ENCODE measurements around the gene POLQ. TPM values are rescaled to one million over a fixed set of nuclear protein-coding genes. Genes with fewer than 3 reads are reported as not detected.

The POLQ gene
- polyA plus RNA-seq, 1 donor (not counting 4 experiments of a cell fraction or from before 2014, with no cell fraction given): 4.4 TPM

DNA sequence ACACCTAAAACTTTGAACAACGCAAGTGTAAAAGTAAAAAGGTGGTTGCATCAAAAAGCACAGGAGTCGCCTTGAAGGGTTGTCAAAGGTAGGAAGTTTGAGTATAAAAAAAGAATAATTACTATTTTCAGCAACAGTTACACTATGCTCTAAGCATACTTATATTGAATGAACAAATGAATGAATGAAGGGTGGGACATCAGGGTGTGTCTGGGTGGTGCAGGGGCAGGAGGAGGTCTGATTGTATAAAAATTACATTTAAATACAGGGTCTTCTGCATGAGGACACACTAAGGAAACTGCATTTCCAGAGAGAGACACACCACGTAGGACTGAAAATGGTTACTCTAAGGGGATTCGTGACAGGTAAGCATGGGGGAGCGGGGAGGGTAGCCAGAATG is 21.9 kb upstream of the POLQ start, which contains the start of gene ARGFX:
TSS of gene ARGFX (plus strand) at position 301 of the 400 bp plus-strand sequence. CDS start 2,765 bp downstream, outside the sequence.
- H3K79me2 ChIP-seq (ENCODE audit: control insufficient read depth, insufficient read depth, low read length): no peaks in the 10 kb centered on the region
- no peaks in the 10 kb centered on the region for H3K27me3 ChIP-seq (ENCODE audit: control insufficient read depth, extremely low read depth, insufficient read depth, low read length)
- H2AFZ ChIP-seq (ENCODE audit: control insufficient read depth, low read length): no peak within 1 kb of the TSS
- H3K9me1 ChIP-seq (ENCODE audit: control insufficient read depth, extremely low read depth, insufficient read depth, low read length): no peaks in the 10 kb centered on the region
- DNase-seq (ENCODE audit: low read depth, low spot score) (no peak), FAIRE-seq (no peak)
- no peak within 1 kb of the TSS for H3K27ac ChIP-seq (ENCODE audit: control insufficient read depth, insufficient read depth, low read length)
- H4K20me1 ChIP-seq (ENCODE audit: control insufficient read depth, extremely low read depth, insufficient read depth, low read length): no peaks in the 10 kb centered on the region
- no peaks in the 10 kb centered on the region for H3K36me3 ChIP-seq (ENCODE audit: control insufficient read depth in 2 of 2, extremely low read depth in 1 of 2, insufficient read depth in 2 of 2, low read length in 2 of 2)
- H3K4me2 ChIP-seq (ENCODE audit: control insufficient read depth, extremely low read depth, insufficient read depth, low read depth, low read length): no peak within 1 kb of the TSS
- dilution Hi-C loops (cut with MboI; ENCODE audit: extremely low pct_ligation_motif_present, low sequenced_read_pairs): no loop called here
- H3K9me3 ChIP-seq (ENCODE audit: control insufficient read depth, low read depth, low read length): no peaks in the 10 kb centered on the region
- no peak within 1 kb of the TSS for H3K4me3 ChIP-seq (ENCODE audit: control insufficient read depth in 2 of 3, extremely low read depth in 1 of 3, insufficient read depth in 2 of 3, low read depth in 1 of 3, low read length in 3 of 3)
- no peak within 1 kb of the TSS for H3K9ac ChIP-seq (ENCODE audit: control insufficient read depth, extremely low read depth, insufficient read depth, low read length)
- no peaks in the 10 kb centered on the region for H3K4me1 ChIP-seq (ENCODE audit: control insufficient read depth, extremely low read depth, insufficient read depth, low read length)
- TF ChIP-seq, protein P1, sequence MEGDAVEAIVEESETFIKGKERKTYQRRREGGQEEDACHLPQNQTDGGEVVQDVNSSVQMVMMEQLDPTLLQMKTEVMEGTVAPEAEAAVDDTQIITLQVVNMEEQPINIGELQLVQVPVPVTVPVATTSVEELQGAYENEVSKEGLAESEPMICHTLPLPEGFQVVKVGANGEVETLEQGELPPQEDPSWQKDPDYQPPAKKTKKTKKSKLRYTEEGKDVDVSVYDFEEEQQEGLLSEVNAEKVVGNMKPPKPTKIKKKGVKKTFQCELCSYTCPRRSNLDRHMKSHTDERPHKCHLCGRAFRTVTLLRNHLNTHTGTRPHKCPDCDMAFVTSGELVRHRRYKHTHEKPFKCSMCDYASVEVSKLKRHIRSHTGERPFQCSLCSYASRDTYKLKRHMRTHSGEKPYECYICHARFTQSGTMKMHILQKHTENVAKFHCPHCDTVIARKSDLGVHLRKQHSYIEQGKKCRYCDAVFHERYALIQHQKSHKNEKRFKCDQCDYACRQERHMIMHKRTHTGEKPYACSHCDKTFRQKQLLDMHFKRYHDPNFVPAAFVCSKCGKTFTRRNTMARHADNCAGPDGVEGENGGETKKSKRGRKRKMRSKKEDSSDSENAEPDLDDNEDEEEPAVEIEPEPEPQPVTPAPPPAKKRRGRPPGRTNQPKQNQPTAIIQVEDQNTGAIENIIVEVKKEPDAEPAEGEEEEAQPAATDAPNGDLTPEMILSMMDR (optimal IDR thresholded peaks at IDR 0.05 in 1 of 3, IDR thresholded peaks at IDR 0.05 in 1 of 3, conservative IDR thresholded peaks at IDR 0.05 in 1 of 3; ENCODE audit: extremely low read depth in 1 of 3, insufficient read depth in 2 of 3, low read length in 3 of 3): no peak
- no peak for TF ChIP-seq EZH2 (IDR thresholded peaks at IDR 0.05; ENCODE audit: low read length)

DNA sequence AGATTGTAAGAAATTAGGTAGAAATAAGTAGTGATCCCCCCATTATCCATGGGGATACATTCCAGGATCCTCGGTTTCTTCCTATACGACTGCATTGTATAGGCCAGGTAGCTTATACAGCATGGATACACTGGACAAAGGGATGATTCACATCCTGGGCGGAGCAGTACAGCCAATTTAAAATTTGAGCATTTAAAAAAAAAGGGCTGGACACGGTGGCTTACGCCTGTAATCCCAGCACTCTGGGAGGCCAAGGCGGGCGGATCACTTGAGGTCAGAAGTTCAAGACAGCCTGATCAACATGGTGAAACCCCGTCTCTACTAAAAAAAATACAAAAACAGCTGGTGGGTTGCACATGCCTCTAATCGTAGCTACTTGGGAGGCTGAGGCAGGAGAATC is 21.0 kb upstream of the POLQ start:
- dilution Hi-C loops (cut with MboI; ENCODE audit: extremely low pct_ligation_motif_present, low sequenced_read_pairs): no loop called here

More for the DNA sequence above, 21.0 kb upstream of the POLQ start:
- H3K36me3 ChIP-seq (ENCODE audit: control insufficient read depth in 2 of 2, extremely low read depth in 1 of 2, insufficient read depth in 2 of 2, low read length in 2 of 2): no peaks in the 10 kb centered on the region
- H3K9ac ChIP-seq (ENCODE audit: control insufficient read depth, extremely low read depth, insufficient read depth, low read length): no peak overlapping the region
- FAIRE-seq (no peak), DNase-seq (ENCODE audit: low read depth, low spot score) (no peak)
- H3K9me3 ChIP-seq (ENCODE audit: control insufficient read depth, low read depth, low read length): no peaks in the 10 kb centered on the region
- H3K4me3 ChIP-seq (ENCODE audit: control insufficient read depth in 2 of 3, extremely low read depth in 1 of 3, insufficient read depth in 2 of 3, low read depth in 1 of 3, low read length in 3 of 3): no peak overlapping the region
- TF ChIP-seq, protein P1 (optimal IDR thresholded peaks at IDR 0.05 in 1 of 3, IDR thresholded peaks at IDR 0.05 in 1 of 3, conservative IDR thresholded peaks at IDR 0.05 in 1 of 3; ENCODE audit: extremely low read depth in 1 of 3, insufficient read depth in 2 of 3, low read length in 3 of 3): no peak
- no peak for TF ChIP-seq EZH2 (IDR thresholded peaks at IDR 0.05; ENCODE audit: low read length)
- no peak overlapping the region for H3K27ac ChIP-seq (ENCODE audit: control insufficient read depth, insufficient read depth, low read length)
- no peaks in the 10 kb centered on the region for H3K4me1 ChIP-seq (ENCODE audit: control insufficient read depth, extremely low read depth, insufficient read depth, low read length)
- no peak overlapping the region for H2AFZ ChIP-seq (ENCODE audit: control insufficient read depth, low read length)
- no peak overlapping the region for H3K4me2 ChIP-seq (ENCODE audit: control insufficient read depth, extremely low read depth, insufficient read depth, low read depth, low read length)
- H4K20me1 ChIP-seq (ENCODE audit: control insufficient read depth, extremely low read depth, insufficient read depth, low read length): no peaks in the 10 kb centered on the region
- no peaks in the 10 kb centered on the region for H3K79me2 ChIP-seq (ENCODE audit: control insufficient read depth, insufficient read depth, low read length)
- H3K9me1 ChIP-seq (ENCODE audit: control insufficient read depth, extremely low read depth, insufficient read depth, low read length): no peaks in the 10 kb centered on the region
- no peaks in the 10 kb centered on the region for H3K27me3 ChIP-seq (ENCODE audit: control insufficient read depth, extremely low read depth, insufficient read depth, low read length)

Measured in keratinocyte (primary cell).